Mesothelial cell of epicardium (in vitro differentiated cells): Measurements from ENCODE around the gene GAL3ST2. TPM values are rescaled to one million over a fixed set of nuclear protein-coding genes. Genes with fewer than 3 reads are reported as not detected.

Source experiments
- DNase-seq, 2 experiments: peaks; one replicate each; pipeline ENCODE4 v3.0.0; 2021; ENCODE audit warnings: low spot score in 2 of 2; ENCODE audit not compliant: unreplicated experiment in 2 of 2
- H3K27ac Mint-ChIP-seq: 2 replicates; pipeline ENCODE4 v1.8.0; 2021; ENCODE audit warnings: mixed read lengths
- H3K27me3 Mint-ChIP-seq: 2 replicates; pipeline ENCODE4 v1.8.0; 2021; ENCODE audit warnings: low read depth, mixed read lengths
- H3K36me3 Mint-ChIP-seq: 2 replicates; pipeline ENCODE4 v1.8.0; 2021; ENCODE audit warnings: mixed read lengths
- H3K4me1 Mint-ChIP-seq: 2 replicates; pipeline ENCODE4 v1.8.0; 2021; ENCODE audit warnings: mixed read lengths
- H3K4me3 Mint-ChIP-seq: 2 replicates; pipeline ENCODE4 v1.8.0; 2021; ENCODE audit warnings: mild to moderate bottlenecking, moderate library complexity, mixed read lengths
- H3K9me3 Mint-ChIP-seq: 2 replicates; pipeline ENCODE4 v1.8.0; 2021; ENCODE audit warnings: mixed read lengths
- CTCF ChIP-seq: fragments of 200-600 bp; sonication (generic); IDR thresholded peaks from one replicate; pipeline ENCODE4 v1.5.0; 2021; ENCODE audit warnings: antibody characterized with exemption; ENCODE audit not compliant: unreplicated experiment
- total RNA-seq: library from RNA; stranded (reverse); gene quantifications from 3 replicates; pipeline ENCODE4 v1.2.1, GENCODE V29; 2021

GAL3ST2 gene
- total RNA-seq, 1 donor from 2014 or later = 1.1 TPM

- H3K4me3 Mint-ChIP-seq = no peak overlapping the region
- H3K4me1 Mint-ChIP-seq = peaks cover 16% of the 10 kb centered on the region
- H3K27me3 Mint-ChIP-seq = peaks cover 36% of the 10 kb centered on the region
- H3K9me3 Mint-ChIP-seq = peaks cover 21% of the 10 kb centered on the region
- no peak for TF ChIP-seq CTCF
- H3K27ac Mint-ChIP-seq = no peak overlapping the region
- no peaks in the 10 kb centered on the region for H3K36me3 Mint-ChIP-seq
- no peak for DNase-seq
Measured at GRCh38 chr2:241834527-241835210, 58.0 kb downstream of the GAL3ST2 start.

- H3K9me3 Mint-ChIP-seq = peaks cover 15% of the 10 kb centered on the region
- TF ChIP-seq CTCF = no peak
- H3K27ac Mint-ChIP-seq = no peak overlapping the region
- H3K36me3 Mint-ChIP-seq = no peaks in the 10 kb centered on the region
- H3K27me3 Mint-ChIP-seq = peaks cover 38% of the 10 kb centered on the region
- H3K4me1 Mint-ChIP-seq = peaks cover 16% of the 10 kb centered on the region
- H3K4me3 Mint-ChIP-seq = no peak overlapping the region
- no peak for DNase-seq
Measured at GRCh38 chr2:241835611-241836010, 59.0 kb downstream of the GAL3ST2 start.

GRCh38 chr2:241836292-241836691, 59.7 kb downstream of the GAL3ST2 start:
- peaks cover 11% of the 10 kb centered on the region for H3K9me3 Mint-ChIP-seq
- no peak for DNase-seq
- H3K4me1 Mint-ChIP-seq = peaks cover 16% of the 10 kb centered on the region
- no peak for TF ChIP-seq CTCF
- no peak overlapping the region for H3K4me3 Mint-ChIP-seq
- H3K27me3 Mint-ChIP-seq = peaks cover 37% of the 10 kb centered on the region
- H3K36me3 Mint-ChIP-seq = no peaks in the 10 kb centered on the region
- H3K27ac Mint-ChIP-seq = no peak overlapping the region

GRCh38 chr2:241837197-241837965, 60.8 kb downstream of the GAL3ST2 start:
- peaks cover 6% of the 10 kb centered on the region for H3K9me3 Mint-ChIP-seq
- no peak overlapping the region for H3K4me3 Mint-ChIP-seq
- H3K4me1 Mint-ChIP-seq = peaks cover 14% of the 10 kb centered on the region
- no peak for DNase-seq
- H3K36me3 Mint-ChIP-seq = no peaks in the 10 kb centered on the region
- H3K27ac Mint-ChIP-seq = no peak overlapping the region
- no peak for TF ChIP-seq CTCF
- H3K27me3 Mint-ChIP-seq = peaks cover 37% of the 10 kb centered on the region

- H3K36me3 Mint-ChIP-seq = no peaks in the 10 kb centered on the region
- no peaks in the 10 kb centered on the region for H3K9me3 Mint-ChIP-seq
- H3K4me1 Mint-ChIP-seq = peaks cover 15% of the 10 kb centered on the region
- no peak overlapping the region for H3K27ac Mint-ChIP-seq
- TF ChIP-seq CTCF = no peak
- H3K27me3 Mint-ChIP-seq = peaks cover 53% of the 10 kb centered on the region
- H3K4me3 Mint-ChIP-seq = no peak overlapping the region
- DNase-seq = no peak
Measured at GRCh38 chr2:241841181-241842066, 64.8 kb downstream of the GAL3ST2 start.
